SH-SY5Y (cell line): Measurements from ENCODE around the gene DLG4.

Experiments
- GATA2 ChIP-seq: IDR thresholded peaks from 2 replicates; pipeline ENCODE4 v1.6.1; 2011; ENCODE audit warnings: mild to moderate bottlenecking, low read depth, low read length
- GATA3 ChIP-seq: IDR thresholded peaks from 2 replicates; pipeline ENCODE4 v1.6.1; 2011; ENCODE audit warnings: low read depth, mild to moderate bottlenecking, low read length, moderate library complexity

GRCh38 chr17:7177191-7177953 lies 42.3 kb downstream of the DLG4 start:
- TF ChIP-seq GATA2 (no peak), GATA3 (no peak)
